Astrocyte of the spinal cord (primary cell): Measurements from ENCODE around the gene GRPEL1.

Source experiments
- DNase-seq: peaks from one replicate; pipeline ENCODE4 v3.0.0; 2011; ENCODE audit warnings: low read depth, low spot score
- H3K4me3 ChIP-seq: 2 replicates; pipeline ENCODE4 v1.5.1; 2011; ENCODE audit warnings: low read depth, mild to moderate bottlenecking, low read length, moderate library complexity
- CTCF ChIP-seq: IDR thresholded peaks from 2 replicates; pipeline ENCODE4 v1.5.1; 2012; ENCODE audit warnings: low read depth, mild to moderate bottlenecking, low read length, inconsistent platforms
- in situ Hi-C: cut with HindIII; loops from 2 replicates; pipeline ENCODE4 v1.10.0; 2017; ENCODE audit warnings: low sequenced_read_pairs

GRPEL1 gene

GRCh38 chr4:7045961-7046921, 21.6 kb downstream of the GRPEL1 start:
- TF ChIP-seq CTCF = no peak
- H3K4me3 ChIP-seq = no peak overlapping the region
- in situ Hi-C loops = no loop called here
- no peak for DNase-seq

- no peak overlapping the region for H3K4me3 ChIP-seq
- in situ Hi-C loops = no loop called here
- TF ChIP-seq CTCF = no peak
- DNase-seq = no peak
Observed at GRCh38 chr4:7045553-7045952, 22.3 kb downstream of the GRPEL1 start.

- no peak for TF ChIP-seq CTCF
- in situ Hi-C loops = no loop called here
- peak overlapping the region; percentile 83 for H3K4me3 ChIP-seq
- no peak for DNase-seq
Observed at GRCh38 chr4:7044137-7044930, 23.5 kb downstream of the GRPEL1 start.

GRCh38 chr4:7043284-7044136, 24.4 kb downstream of the GRPEL1 start, which contains the start of gene TADA2B:
Gene TADA2B (plus strand): TSS chr4:7043372. CDS start chr4:7043580, 208 bp downstream.
- peak within 1 kb of the TSS; percentile 83 for H3K4me3 ChIP-seq
- in situ Hi-C loops = no loop called here
- peak; percentile 40 for DNase-seq
- peak; percentile 19 for TF ChIP-seq CTCF

GRCh38 chr4:7042503-7043283, 25.2 kb downstream of the GRPEL1 start:
- peak overlapping the region; percentile 71 for H3K4me3 ChIP-seq
- in situ Hi-C loops = no loop called here
- TF ChIP-seq CTCF = no peak
- DNase-seq = peak; percentile 99
